Right lobe of liver (tissue), 6 donors: Measurements from ENCODE around the gene AKAP12. TPM values are rescaled to one million over a fixed set of nuclear protein-coding genes. Genes with fewer than 3 reads are reported as not detected.

Experiments used
- ATAC-seq, 4 donors: fragments of 200-7000 bp; cut with Tn5 transposase; one replicate each; pipeline ENCODE4 v1.9.1; 2020; ENCODE audit warnings: mild to moderate bottlenecking in 4 of 4, moderate library complexity in 4 of 4
- DNase-seq, 3 donors: peaks; one replicate each; pipeline ENCODE4 v3.0.0-alpha.2; 2020
- H3K27ac ChIP-seq, 3 donors: fragments of 200-600 bp; one replicate each; pipeline ENCODE4 v1.8.0; 2022
- H3K27me3 ChIP-seq, 2 donors: fragments of 200-600 bp; one replicate each; pipeline ENCODE4 v1.8.0; 2022
- H3K36me3 ChIP-seq, 4 donors: fragments of 200-600 bp; sonication (generic) in 1 of 4; one replicate each; pipeline versions ENCODE4 v1.5.1 to v1.8.0; 2017 to 2022; ENCODE audit warnings: control low read depth in 1 of 4
- H3K4me1 ChIP-seq, 4 donors: fragments of 200-600 bp; sonication (generic) in 1 of 4; one replicate each; pipeline versions ENCODE4 v1.5.1 to v1.8.0; 2017 to 2022; ENCODE audit warnings: control low read depth in 1 of 4
- H3K4me3 ChIP-seq, 3 donors: fragments of 200-600 bp; one replicate each; pipeline ENCODE4 v1.8.0; 2022
- H3K9me3 ChIP-seq, 4 donors: fragments of 200-600 bp; sonication (generic) in 1 of 4; one replicate each; pipeline versions ENCODE4 v1.5.1 to v1.8.0; 2017 to 2022; ENCODE audit warnings: control low read depth in 1 of 4
- POLR2A ChIP-seq: fragments of 450-650 bp; IDR thresholded peaks from one replicate; pipeline ENCODE4 v1.6.1; 2017; ENCODE audit warnings: antibody characterized with exemption, mild to moderate bottlenecking
- WGBS: methylation state at CpG from one replicate; pipeline ENCODE4 v1.1.6; 2018; ENCODE audit warnings: low coverage, low lambda C conversion rate; ENCODE audit not compliant: insufficient coverage; ENCODE audit errors: missing lambda C conversion rate; 5-methylcytosine and 5-hydroxymethylcytosine counted together
- intact Hi-C, 2 donors: fragments of 100-400 bp; cut with DNase I; formaldehyde crosslinking; loops; one replicate each; pipeline versions ENCODE4 v1.11.2 to v1.14.1; 2022
- total RNA-seq, 6 experiments: library from RNA; depleted of rRNA in 2 of 6; stranded (reverse); fragments of >200 nt in 2 of 6; fragmentation: NEBNext Ultra II Directional in 3 of 6; extraction: Animal tissue kit (Norgen Biotek cat#: 25700) in 3 of 6; gene quantifications; one replicate each; pipeline versions ENCODE4 v1.1.0 to v1.2.4, GENCODE V29; 2016 to 2023
- TF ChIP-seq, protein P1 (sequence below), 4 donors: fragments of 200-600 bp in 3 of 4; fragments of 450-650 bp in 1 of 4; IDR thresholded peaks; one replicate each; pipeline versions ENCODE4 v1.5.1 to v1.8.0; 2016 to 2022; ENCODE audit warnings: antibody characterized with exemption in 4 of 4, mild to moderate bottlenecking in 2 of 4
- donor health status: DM: no; HTN: yes; CAD: no.
- donor health status: DM: no; HTN: no; CAD: no.
- donor health status: DM: no; HTN: no; CAD: no.
- donor health status: DM: no; HTN: yes; CAD: no.
- donor health status: DM: no; HTN: yes; CAD: no.

AKAP12 gene
- total RNA-seq, 6 experiments from 2014 or later = 2.1 to 38.4 (median 23.0) TPM

DNA sequence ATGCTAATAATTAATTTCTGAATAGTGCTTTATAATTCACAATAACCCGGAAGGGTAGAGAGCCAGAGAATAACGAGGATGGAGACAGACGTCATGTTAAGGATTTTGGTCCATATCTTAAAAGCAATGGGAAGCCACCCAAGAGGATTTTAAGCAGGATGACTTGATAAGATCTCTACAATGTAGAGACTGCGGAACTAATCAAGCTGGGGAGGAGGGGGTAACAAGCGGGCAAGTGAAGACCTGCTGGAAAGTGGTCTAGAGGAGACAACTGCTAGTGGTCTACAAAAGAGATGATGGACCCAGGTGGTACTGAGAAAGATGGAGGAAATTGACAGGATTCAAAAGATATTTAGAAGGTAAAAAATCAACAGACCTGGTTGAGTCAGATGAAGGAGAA is 144.4 kb downstream of the AKAP12 start:
- TF ChIP-seq, protein P1, sequence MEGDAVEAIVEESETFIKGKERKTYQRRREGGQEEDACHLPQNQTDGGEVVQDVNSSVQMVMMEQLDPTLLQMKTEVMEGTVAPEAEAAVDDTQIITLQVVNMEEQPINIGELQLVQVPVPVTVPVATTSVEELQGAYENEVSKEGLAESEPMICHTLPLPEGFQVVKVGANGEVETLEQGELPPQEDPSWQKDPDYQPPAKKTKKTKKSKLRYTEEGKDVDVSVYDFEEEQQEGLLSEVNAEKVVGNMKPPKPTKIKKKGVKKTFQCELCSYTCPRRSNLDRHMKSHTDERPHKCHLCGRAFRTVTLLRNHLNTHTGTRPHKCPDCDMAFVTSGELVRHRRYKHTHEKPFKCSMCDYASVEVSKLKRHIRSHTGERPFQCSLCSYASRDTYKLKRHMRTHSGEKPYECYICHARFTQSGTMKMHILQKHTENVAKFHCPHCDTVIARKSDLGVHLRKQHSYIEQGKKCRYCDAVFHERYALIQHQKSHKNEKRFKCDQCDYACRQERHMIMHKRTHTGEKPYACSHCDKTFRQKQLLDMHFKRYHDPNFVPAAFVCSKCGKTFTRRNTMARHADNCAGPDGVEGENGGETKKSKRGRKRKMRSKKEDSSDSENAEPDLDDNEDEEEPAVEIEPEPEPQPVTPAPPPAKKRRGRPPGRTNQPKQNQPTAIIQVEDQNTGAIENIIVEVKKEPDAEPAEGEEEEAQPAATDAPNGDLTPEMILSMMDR (IDR thresholded peaks at IDR 0.05) = no peak
- TF ChIP-seq POLR2A = no peak
- no peaks in the 10 kb centered on the region for H3K27me3 ChIP-seq
- no peak for ATAC-seq
- H3K36me3 ChIP-seq = no peaks in the 10 kb centered on the region
- no peak overlapping the region for H3K27ac ChIP-seq
- 85% methylated on average over 5 of the region's 5 CpGs for WGBS
- H3K9me3 ChIP-seq = no peaks in the 10 kb centered on the region
- H3K4me3 ChIP-seq = no peak overlapping the region
- DNase-seq = no peak
- intact Hi-C loops = no loop called here
- H3K4me1 ChIP-seq = peaks cover 0 to 23% (median 7%) of the 10 kb centered on the region in 4 donors

DNA sequence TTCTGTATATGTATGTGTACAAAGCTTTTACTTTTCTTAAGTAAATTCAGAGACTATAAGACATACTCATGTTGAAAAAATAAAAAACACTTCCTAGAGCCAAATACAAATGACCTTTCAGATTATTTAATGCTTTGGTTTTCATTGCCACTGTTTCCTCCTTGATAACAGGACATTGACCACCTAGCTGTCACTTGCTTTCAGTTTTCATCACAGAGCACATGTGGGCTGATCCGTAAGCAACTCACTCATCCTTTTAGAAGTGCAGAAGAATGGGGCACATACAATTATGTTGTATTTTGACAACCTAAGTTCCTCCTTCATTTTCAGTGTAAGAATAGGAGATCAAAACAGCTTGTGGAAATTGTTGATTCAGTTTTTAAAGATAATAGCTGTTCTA is 145.4 kb downstream of the AKAP12 start:
- Histone ChIP-seq H3K9me3 (no peaks in the 10 kb centered on the region), H3K27ac (no peak overlapping the region)

DNA sequence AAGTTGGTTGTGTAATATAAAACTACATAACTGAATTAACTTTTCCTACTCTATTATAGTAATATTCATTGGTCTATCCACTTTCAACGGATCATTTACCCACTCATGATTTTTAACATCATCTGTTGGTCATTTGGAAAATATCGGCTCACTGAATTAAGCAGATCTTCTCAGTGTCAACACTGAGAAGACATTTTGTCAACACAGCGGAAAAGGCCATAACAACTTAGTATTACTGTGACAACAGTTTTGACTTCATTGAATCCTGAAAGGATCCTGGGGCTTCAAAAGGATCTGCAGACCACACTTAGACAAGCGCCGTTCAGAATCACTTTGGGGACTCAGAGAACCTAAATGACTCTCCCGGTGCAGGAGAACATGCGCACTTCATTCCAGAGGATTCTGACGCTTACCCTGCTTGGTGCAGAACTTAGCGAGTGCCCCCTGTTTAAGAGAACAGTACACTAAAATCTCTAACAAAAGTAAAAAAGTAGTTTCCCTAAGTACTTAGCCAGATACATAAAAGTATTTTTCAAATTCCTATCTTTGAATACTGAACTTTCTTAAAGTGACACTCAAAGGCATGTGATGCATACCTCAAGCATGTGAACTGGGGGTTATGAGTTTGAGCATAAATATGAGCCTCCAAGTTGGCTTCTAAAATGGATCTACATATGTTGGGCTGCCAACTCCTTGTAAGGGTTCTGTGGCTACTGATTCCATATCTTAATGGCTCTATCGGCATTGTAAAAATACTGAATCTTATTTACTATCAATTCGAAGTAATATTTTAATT is 147.6 kb downstream of the AKAP12 start:
- H3K27ac ChIP-seq = no peak overlapping the region

More for the DNA sequence above, 145.4 kb downstream of the AKAP12 start:
- Histone ChIP-seq H3K4me1 (peaks cover 0 to 25% (median 7%) of the 10 kb centered on the region in 4 donors), H3K4me3 (no peak overlapping the region), H3K27me3 (no peaks in the 10 kb centered on the region), H3K36me3 (no peaks in the 10 kb centered on the region)
- DNase-seq (no peak), ATAC-seq (peak in 1 of 4 donors; percentile 39)
- TF ChIP-seq POLR2A = no peak
- TF ChIP-seq, protein P1 (IDR thresholded peaks at IDR 0.05) = no peak
- intact Hi-C loops = no loop called here
- WGBS = 0% methylated on average over 1 of the region's 1 CpG

DNA sequence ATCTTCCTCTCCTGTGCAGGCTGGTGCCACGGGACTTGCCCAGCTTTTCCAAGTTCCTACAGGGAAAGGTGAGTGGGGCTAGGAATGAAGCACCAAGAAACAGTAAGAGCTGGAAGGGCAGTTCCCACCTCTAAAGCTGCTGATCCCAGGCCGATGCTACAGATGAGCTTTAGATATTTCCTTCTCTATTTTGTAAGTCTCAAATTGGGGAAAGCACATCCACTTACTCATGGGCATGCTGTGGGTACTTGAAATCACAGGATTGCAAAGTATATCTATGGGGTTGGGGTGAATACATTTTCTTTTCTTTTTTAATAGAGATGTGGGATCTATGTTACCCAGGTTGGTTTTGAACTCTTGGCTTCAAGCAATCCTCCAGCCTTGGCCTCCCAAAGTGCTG is 148.5 kb downstream of the AKAP12 start:
- no peaks in the 10 kb centered on the region for H3K27me3 ChIP-seq
- H3K27ac ChIP-seq = peak overlapping the region in 1 of 3 donors; percentile 96
- TF ChIP-seq, protein P1 (IDR thresholded peaks at IDR 0.05) = no peak
- no peak for TF ChIP-seq POLR2A
- H3K9me3 ChIP-seq = no peaks in the 10 kb centered on the region
- ATAC-seq = no peak
- WGBS = 78% methylated on average over 1 of the region's 2 CpGs
- no peak overlapping the region for H3K4me3 ChIP-seq
- intact Hi-C loops = no loop called here
- H3K4me1 ChIP-seq = peaks cover 0 to 21% (median 8%) of the 10 kb centered on the region in 4 donors
- no peak for DNase-seq
- H3K36me3 ChIP-seq = no peaks in the 10 kb centered on the region

More for the DNA sequence above, 147.6 kb downstream of the AKAP12 start:
- Histone ChIP-seq H3K9me3 (no peaks in the 10 kb centered on the region), H3K36me3 (no peaks in the 10 kb centered on the region), H3K27me3 (no peaks in the 10 kb centered on the region), H3K4me1 (peaks cover 0 to 24% (median 7%) of the 10 kb centered on the region in 4 donors), H3K4me3 (no peak overlapping the region)
- DNase-seq (no peak), ATAC-seq (no peak)
- WGBS = 87% methylated on average over 11 of the region's 11 CpGs
- intact Hi-C loops = no loop called here
- TF ChIP-seq, protein P1 (IDR thresholded peaks at IDR 0.05) = no peak
- no peak for TF ChIP-seq POLR2A
